ENCODE measurements around the gene DLEC1. TPM values are rescaled to one million over a fixed set of nuclear protein-coding genes. Genes with fewer than 3 reads are reported as not detected.
A peak's percentile ranks its signal among the peaks of the same experiment; 100 is the strongest.

The DLEC1 gene
- total RNA-seq, 4 donors from 2014 or later = 3.7 to 96.0 (median 7.1) TPM

GRCh38 chr3:38004415-38005075, 34.5 kb upstream of the DLEC1 start:
- no peak overlapping the region for H3K4me3 ChIP-seq
- H3K27me3 ChIP-seq = no peaks in the 10 kb centered on the region
- 36 to 49% methylated on average over 14 of the region's 14 CpGs for WGBS, 2 donors
- TF ChIP-seq CTCF (IDR thresholded peaks at IDR 0.05) (peak; percentile 62 to 83 (median 71)), POLR2A (IDR thresholded peaks at IDR 0.05) (no peak), EP300 (IDR thresholded peaks at IDR 0.05) (no peak)
- H3K36me3 ChIP-seq = peaks cover 0 to 61% (median 0%) of the 10 kb centered on the region in 3 donors
- H3K27ac ChIP-seq = peak overlapping the region; percentile 68 to 87 (median 74)
- no peaks in the 10 kb centered on the region for H3K9me3 ChIP-seq
- DNase-seq (ENCODE audit: low spot score in 2 of 2) = peak; percentile 85 to 94
- peaks cover 0 to 38% (median 30%) of the 10 kb centered on the region in 4 donors for H3K4me1 ChIP-seq

GRCh38 chr3:38005076-38006020, 33.7 kb upstream of the DLEC1 start:
- Histone ChIP-seq H3K9me3 (no peaks in the 10 kb centered on the region), H3K27ac (peak overlapping the region; percentile 21 to 87 (median 74))
- TF ChIP-seq CTCF (IDR thresholded peaks at IDR 0.05) (no peak), EP300 (IDR thresholded peaks at IDR 0.05) (peak in 1 of 2 donors; percentile 77)

GRCh38 chr3:38006031-38006430, 33.0 kb upstream of the DLEC1 start:
- H3K9me3 ChIP-seq = no peaks in the 10 kb centered on the region
- peaks cover 0 to 38% (median 29%) of the 10 kb centered on the region in 4 donors for H3K4me1 ChIP-seq
- no peak for DNase-seq (ENCODE audit: low spot score in 2 of 2)
- no peak for TF ChIP-seq CTCF (IDR thresholded peaks at IDR 0.05)
- TF ChIP-seq EP300 (IDR thresholded peaks at IDR 0.05) = no peak
- no peak for TF ChIP-seq POLR2A (IDR thresholded peaks at IDR 0.05)
- H3K27ac ChIP-seq = peak overlapping the region in 3 of 4 donors; percentile 72 to 85 (median 77)
- no peaks in the 10 kb centered on the region for H3K27me3 ChIP-seq
- no peak overlapping the region for H3K4me3 ChIP-seq
- 84 to 93% methylated on average over 5 of the region's 5 CpGs for WGBS, 2 donors
- peaks cover 0 to 69% (median 0%) of the 10 kb centered on the region in 3 donors for H3K36me3 ChIP-seq

More at GRCh38 chr3:38005076-38006020, 33.7 kb upstream of the DLEC1 start:
- no peaks in the 10 kb centered on the region for H3K27me3 ChIP-seq
- H3K4me1 ChIP-seq = peaks cover 0 to 38% (median 29%) of the 10 kb centered on the region in 4 donors
- no peak overlapping the region for H3K4me3 ChIP-seq
- peaks cover 0 to 69% (median 0%) of the 10 kb centered on the region in 3 donors for H3K36me3 ChIP-seq
- 50 to 55% methylated on average over 15 of the region's 15 CpGs for WGBS, 2 donors
- peak; percentile 65 to 72 for DNase-seq (ENCODE audit: low spot score in 2 of 2)

- peak overlapping the region in 2 of 4 donors; percentile 77 to 85 for H3K27ac ChIP-seq
- peaks cover 0 to 69% (median 0%) of the 10 kb centered on the region in 3 donors for H3K36me3 ChIP-seq
- no peak overlapping the region for H3K4me3 ChIP-seq
- whole genome bisulfite sequencing, 2 donors = 94 to 95% methylated on average over 5 to 13 of the region's 16 CpGs
- peaks cover 0 to 38% (median 29%) of the 10 kb centered on the region in 4 donors for H3K4me1 ChIP-seq
- no peaks in the 10 kb centered on the region for H3K27me3 ChIP-seq
- DNase-seq (ENCODE audit: low spot score in 2 of 2) = no peak
- TF ChIP-seq POLR2A (IDR thresholded peaks at IDR 0.05) = no peak
- TF ChIP-seq EP300 (IDR thresholded peaks at IDR 0.05) = no peak
- TF ChIP-seq CTCF (IDR thresholded peaks at IDR 0.05) = no peak
- no peaks in the 10 kb centered on the region for H3K9me3 ChIP-seq
These were observed 32.5 kb upstream of the DLEC1 start for GRCh38 chr3:38006445-38006995.

Data from tibial nerve (tissue), 4 donors.